ENCODE data around the gene PUS1. TPM values are rescaled to one million over a fixed set of nuclear protein-coding genes. Genes with fewer than 3 reads are reported as not detected.

PUS1 gene
- total RNA-seq, 2 donors from 2014 or later, result 11.2 to 33.6 TPM

DNA sequence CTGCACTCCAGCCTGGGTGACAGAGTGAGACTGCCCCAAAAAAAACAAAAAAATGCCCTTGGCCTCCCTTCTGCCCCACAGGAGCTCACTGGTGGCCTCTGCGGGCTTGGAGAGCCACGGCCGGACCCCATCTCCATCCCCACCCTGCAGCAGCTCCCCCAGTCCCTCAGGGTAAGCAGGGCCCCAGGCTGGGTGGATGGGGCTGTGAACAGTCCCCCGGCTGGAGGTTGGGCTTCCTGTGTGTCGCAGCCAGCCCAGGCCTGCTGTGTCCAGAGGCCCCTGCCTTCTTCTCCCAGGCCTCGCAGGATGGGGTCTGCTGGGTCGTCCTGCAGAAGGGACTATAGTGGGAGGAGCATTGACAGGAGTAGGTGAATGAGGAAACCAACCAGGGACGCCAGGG, 15.4 kb upstream of the PUS1 start:
- ATAC-seq (no peak), DNase-seq (no peak)
- H3K36me3 ChIP-seq (replicated peaks in 1 of 2; ENCODE audit: insufficient read depth in 1 of 2, low read depth in 2 of 2), result peaks cover 42 to 61% of the 10 kb centered on the region in 2 donors
- no peak overlapping the region for H3K27ac ChIP-seq
- peaks cover 14% of the 10 kb centered on the region for H3K4me1 ChIP-seq
- 90 to 91% methylated on average over 8 of the region's 8 CpGs for WGBS, 2 donors
- no peaks in the 10 kb centered on the region for H3K9me3 ChIP-seq
- no peaks in the 10 kb centered on the region for H3K27me3 ChIP-seq
- no peak overlapping the region for H3K4me3 ChIP-seq
- TF ChIP-seq, protein P1, sequence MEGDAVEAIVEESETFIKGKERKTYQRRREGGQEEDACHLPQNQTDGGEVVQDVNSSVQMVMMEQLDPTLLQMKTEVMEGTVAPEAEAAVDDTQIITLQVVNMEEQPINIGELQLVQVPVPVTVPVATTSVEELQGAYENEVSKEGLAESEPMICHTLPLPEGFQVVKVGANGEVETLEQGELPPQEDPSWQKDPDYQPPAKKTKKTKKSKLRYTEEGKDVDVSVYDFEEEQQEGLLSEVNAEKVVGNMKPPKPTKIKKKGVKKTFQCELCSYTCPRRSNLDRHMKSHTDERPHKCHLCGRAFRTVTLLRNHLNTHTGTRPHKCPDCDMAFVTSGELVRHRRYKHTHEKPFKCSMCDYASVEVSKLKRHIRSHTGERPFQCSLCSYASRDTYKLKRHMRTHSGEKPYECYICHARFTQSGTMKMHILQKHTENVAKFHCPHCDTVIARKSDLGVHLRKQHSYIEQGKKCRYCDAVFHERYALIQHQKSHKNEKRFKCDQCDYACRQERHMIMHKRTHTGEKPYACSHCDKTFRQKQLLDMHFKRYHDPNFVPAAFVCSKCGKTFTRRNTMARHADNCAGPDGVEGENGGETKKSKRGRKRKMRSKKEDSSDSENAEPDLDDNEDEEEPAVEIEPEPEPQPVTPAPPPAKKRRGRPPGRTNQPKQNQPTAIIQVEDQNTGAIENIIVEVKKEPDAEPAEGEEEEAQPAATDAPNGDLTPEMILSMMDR (IDR thresholded peaks at IDR 0.05), result no peak
- TF ChIP-seq POLR2A (IDR thresholded peaks at IDR 0.05), result no peak
- intact Hi-C loops (cut with DNase I), result no loop called here

DNA sequence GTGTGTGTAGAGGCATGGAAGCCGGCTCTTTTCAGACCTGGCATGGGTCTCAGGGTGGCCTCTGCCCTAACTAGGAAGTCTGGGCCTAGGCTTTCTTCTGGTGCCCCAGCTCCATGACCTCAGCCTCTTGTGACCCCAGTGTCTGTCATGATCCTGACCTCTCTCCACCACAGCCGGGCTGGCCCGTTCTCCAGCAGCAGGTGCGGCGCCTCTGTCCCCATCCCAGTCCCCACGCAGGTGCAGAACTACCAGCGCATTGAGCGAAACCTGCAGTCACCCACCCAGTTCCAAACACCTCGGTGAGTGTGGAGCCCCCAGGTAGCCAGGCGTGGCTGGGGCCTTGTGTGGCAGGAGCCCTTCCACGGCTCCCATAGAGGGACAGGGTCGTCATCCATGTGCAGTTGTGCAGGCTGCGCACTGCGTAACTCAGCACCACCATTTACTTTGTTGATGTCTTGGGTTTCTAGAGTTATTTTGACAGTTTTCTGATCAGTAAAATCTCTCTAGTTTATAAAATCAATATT, 14.8 kb upstream of the PUS1 start:
- H3K4me3 ChIP-seq, result no peak overlapping the region
- peaks cover 14% of the 10 kb centered on the region for H3K4me1 ChIP-seq
- H3K36me3 ChIP-seq (replicated peaks in 1 of 2; ENCODE audit: insufficient read depth in 1 of 2, low read depth in 2 of 2), result peaks cover 38 to 56% of the 10 kb centered on the region in 2 donors
- no peaks in the 10 kb centered on the region for H3K9me3 ChIP-seq
- TF ChIP-seq POLR2A (IDR thresholded peaks at IDR 0.05), result no peak
- TF ChIP-seq, protein P1 (IDR thresholded peaks at IDR 0.05), result no peak
- intact Hi-C loops (cut with DNase I), result no loop called here
- ATAC-seq, result no peak
- 92 to 96% methylated on average over 4 to 13 of the region's 14 CpGs for WGBS, 2 donors
- no peak overlapping the region for H3K27ac ChIP-seq
- DNase-seq, result no peak
- H3K27me3 ChIP-seq, result no peaks in the 10 kb centered on the region

DNA sequence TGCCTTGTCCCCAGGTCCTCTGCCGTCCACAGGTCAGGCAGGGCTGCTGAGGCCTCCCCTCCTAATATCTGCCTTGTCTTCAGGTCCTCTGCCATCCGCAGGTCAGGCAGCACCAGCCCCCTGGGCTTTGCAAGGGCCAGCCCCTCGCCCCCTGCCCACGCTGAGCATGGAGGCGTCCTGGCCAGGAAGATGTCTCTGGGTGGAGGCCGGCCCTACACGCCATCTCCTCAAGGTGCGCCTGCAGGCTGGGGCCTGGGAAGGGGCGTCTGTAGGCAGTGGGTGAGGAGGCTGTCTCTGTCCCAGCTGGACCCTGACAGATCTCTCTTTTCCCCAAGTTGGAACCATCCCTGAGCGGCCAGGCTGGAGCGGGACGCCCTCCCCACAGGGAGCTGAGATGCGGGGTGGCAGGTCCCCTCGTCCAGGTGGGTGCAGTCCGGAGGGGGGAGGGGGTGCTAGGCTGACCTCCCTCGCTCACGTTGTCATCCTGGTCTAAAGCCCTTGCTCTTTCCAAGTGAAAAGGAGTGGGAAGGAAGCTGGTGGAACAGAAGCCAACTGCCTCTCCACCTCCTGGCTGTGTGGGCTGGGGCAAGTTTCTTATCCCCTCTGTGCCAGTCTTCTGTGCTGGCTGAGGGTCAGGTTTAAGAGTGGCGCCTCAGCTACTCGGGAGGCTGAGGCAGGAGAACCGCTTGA, 13.9 kb upstream of the PUS1 start:
- DNase-seq, result peak in 1 of 4 donors; percentile 12
- H3K4me3 ChIP-seq, result no peak overlapping the region

DNA sequence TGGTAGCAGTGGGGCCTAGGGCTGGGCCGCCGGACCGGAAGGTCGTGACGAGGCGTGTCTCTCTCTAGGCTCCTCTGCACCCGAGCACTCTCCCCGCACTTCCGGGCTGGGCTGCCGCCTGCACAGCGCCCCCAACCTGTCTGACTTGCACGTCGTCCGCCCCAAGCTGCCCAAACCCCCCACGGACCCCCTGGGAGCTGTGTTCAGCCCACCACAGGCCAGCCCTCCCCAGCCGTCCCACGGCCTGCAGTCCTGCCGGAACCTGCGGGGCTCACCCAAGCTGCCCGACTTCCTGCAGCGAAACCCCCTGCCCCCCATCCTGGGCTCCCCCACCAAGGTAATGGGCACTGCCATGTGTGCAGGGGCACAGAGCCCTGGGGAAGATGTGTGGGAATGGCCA, 13.3 kb upstream of the PUS1 start:
- no peaks in the 10 kb centered on the region for H3K9me3 ChIP-seq
- 95 to 98% methylated on average over 13 to 17 of the region's 21 CpGs for WGBS, 2 donors
- no peaks in the 10 kb centered on the region for H3K27me3 ChIP-seq
- TF ChIP-seq, protein P1 (IDR thresholded peaks at IDR 0.05), result no peak
- no peak for TF ChIP-seq POLR2A (IDR thresholded peaks at IDR 0.05)
- H3K4me3 ChIP-seq, result no peak overlapping the region
- H3K4me1 ChIP-seq, result peaks cover 14% of the 10 kb centered on the region
- DNase-seq (peak in 2 of 4 donors; percentile 5 to 15), ATAC-seq (no peak)
- peaks cover 30 to 51% of the 10 kb centered on the region in 2 donors for H3K36me3 ChIP-seq (replicated peaks in 1 of 2; ENCODE audit: insufficient read depth in 1 of 2, low read depth in 2 of 2)
- H3K27ac ChIP-seq, result no peak overlapping the region
- intact Hi-C loops (cut with DNase I), result no loop called here

More for the DNA sequence above, 13.9 kb upstream of the PUS1 start:
- ATAC-seq, result no peak
- H3K9me3 ChIP-seq, result no peaks in the 10 kb centered on the region
- no peak overlapping the region for H3K27ac ChIP-seq
- intact Hi-C loops (cut with DNase I), result no loop called here
- peaks cover 29 to 55% of the 10 kb centered on the region in 2 donors for H3K36me3 ChIP-seq (replicated peaks in 1 of 2; ENCODE audit: insufficient read depth in 1 of 2, low read depth in 2 of 2)
- TF ChIP-seq, protein P1 (IDR thresholded peaks at IDR 0.05), result no peak
- TF ChIP-seq POLR2A (IDR thresholded peaks at IDR 0.05), result no peak
- no peaks in the 10 kb centered on the region for H3K27me3 ChIP-seq
- WGBS, 2 donors, result 86 to 95% methylated on average over 12 to 18 of the region's 20 CpGs
- peaks cover 14% of the 10 kb centered on the region for H3K4me1 ChIP-seq
